Activated T-helper 9 cell treated with anti-CD3 and anti-CD28 coated beads, Interleukin-2, amount 50 U/mL, for 16 hours (primary cell): Measurements from ENCODE around the gene FAM204A.

ENCODE experiments used
- DNase-seq: peaks from one replicate; pipeline ENCODE4 v3.0.0-alpha.2; 2020; ENCODE audit warnings: low read depth

The FAM204A gene

GRCh38 chr10:118341791-118342637 is at the start of gene FAM204A:
TSS of gene FAM204A (minus strand) at chr10:118342324. CDS start at chr10:118336415, 5,909 bp downstream.
- DNase-seq: peak; percentile 93

- no peak for DNase-seq
Observed at GRCh38 chr10:118383699-118384098, 41.6 kb upstream of the FAM204A start.

- DNase-seq: no peak
Observed at GRCh38 chr10:118383063-118383689, 41.1 kb upstream of the FAM204A start.

GRCh38 chr10:118374404-118374803 is 32.3 kb upstream of the FAM204A start:
- no peak for DNase-seq

- no peak for DNase-seq
Observed at GRCh38 chr10:118373786-118374185, 31.7 kb upstream of the FAM204A start.

- DNase-seq: no peak
Observed at GRCh38 chr10:118370499-118370898, 28.4 kb upstream of the FAM204A start.

GRCh38 chr10:118369641-118370205 is 27.6 kb upstream of the FAM204A start:
- no peak for DNase-seq

GRCh38 chr10:118365702-118366101 is 23.6 kb upstream of the FAM204A start:
- DNase-seq: no peak

- no peak for DNase-seq
Observed at GRCh38 chr10:118362103-118362502, 20.0 kb upstream of the FAM204A start.

- no peak for DNase-seq
Observed at GRCh38 chr10:118358327-118358726, 16.2 kb upstream of the FAM204A start.

- no peak for DNase-seq
Observed at GRCh38 chr10:118357841-118358240, 15.7 kb upstream of the FAM204A start.

GRCh38 chr10:118356628-118357027 is 14.5 kb upstream of the FAM204A start:
- DNase-seq: no peak

- no peak for DNase-seq
Observed at GRCh38 chr10:118355234-118355633, 13.1 kb upstream of the FAM204A start.

- DNase-seq: no peak
Observed at GRCh38 chr10:118349235-118349634, 7.1 kb upstream of the FAM204A start.

- no peak for DNase-seq
Observed at GRCh38 chr10:118343549-118343948, 1.4 kb upstream of the FAM204A start.

- DNase-seq: no peak
Observed at GRCh38 chr10:118343115-118343514, 991 bp upstream of the FAM204A start.

- no peak for DNase-seq
Observed at GRCh38 chr10:118342638-118343020, 505 bp upstream of the FAM204A start.

GRCh38 chr10:118340486-118340885 is 1.6 kb downstream of the FAM204A start:
- DNase-seq: no peak

GRCh38 chr10:118339111-118339510 is 3.0 kb downstream of the FAM204A start:
- DNase-seq: no peak

GRCh38 chr10:118337356-118337755 is 4.8 kb downstream of the FAM204A start:
- no peak for DNase-seq

- DNase-seq: no peak
Observed at GRCh38 chr10:118333871-118334270, 8.3 kb downstream of the FAM204A start.

GRCh38 chr10:118332948-118333710 is 9.0 kb downstream of the FAM204A start:
- DNase-seq: no peak
